Measurements from ENCODE around the gene SINHCAF. TPM values are rescaled to one million over a fixed set of nuclear protein-coding genes. Genes with fewer than 3 reads are reported as not detected.

SINHCAF gene
- total and polyA plus RNA-seq, 12 donors = 5.7 to 16.9 (median 10.1) TPM

GRCh38 chr12:31363416-31363809 lies 37.5 kb upstream of the SINHCAF start:
- intact Hi-C loops (cut with DNase I) = no loop called here
- no peaks in the 10 kb centered on the region for H3K36me3 ChIP-seq
- no peak for TF ChIP-seq CTCF (IDR thresholded peaks at IDR 0.05)
- H3K27me3 ChIP-seq = peaks cover 0 to 3% (median 0%) of the 10 kb centered on the region in 7 donors
- H3K9me3 ChIP-seq = no peaks in the 10 kb centered on the region
- no peak overlapping the region for H3K27ac ChIP-seq
- ATAC-seq (no peak), DNase-seq (no peak)
- 58 to 74% methylated on average over 6 of the region's 6 CpGs for WGBS, 2 donors
- H3K4me1 ChIP-seq = no peaks in the 10 kb centered on the region
- no peak overlapping the region for H3K4me3 ChIP-seq

GRCh38 chr12:31362759-31363415 lies 36.9 kb upstream of the SINHCAF start:
- H3K27ac ChIP-seq = no peak overlapping the region
- no peaks in the 10 kb centered on the region for H3K4me1 ChIP-seq
- DNase-seq (no peak), ATAC-seq (peak in 5 of 8 donors; percentile 35 to 63 (median 45))
- WGBS, 2 donors = 58 to 67% methylated on average over 6 of the region's 6 CpGs
- H3K27me3 ChIP-seq = peaks cover 0 to 3% (median 0%) of the 10 kb centered on the region in 7 donors
- H3K9me3 ChIP-seq = no peaks in the 10 kb centered on the region
- TF ChIP-seq CTCF (IDR thresholded peaks at IDR 0.05) = no peak
- intact Hi-C loops (cut with DNase I) = no loop called here
- no peak overlapping the region for H3K4me3 ChIP-seq
- no peaks in the 10 kb centered on the region for H3K36me3 ChIP-seq

DNA sequence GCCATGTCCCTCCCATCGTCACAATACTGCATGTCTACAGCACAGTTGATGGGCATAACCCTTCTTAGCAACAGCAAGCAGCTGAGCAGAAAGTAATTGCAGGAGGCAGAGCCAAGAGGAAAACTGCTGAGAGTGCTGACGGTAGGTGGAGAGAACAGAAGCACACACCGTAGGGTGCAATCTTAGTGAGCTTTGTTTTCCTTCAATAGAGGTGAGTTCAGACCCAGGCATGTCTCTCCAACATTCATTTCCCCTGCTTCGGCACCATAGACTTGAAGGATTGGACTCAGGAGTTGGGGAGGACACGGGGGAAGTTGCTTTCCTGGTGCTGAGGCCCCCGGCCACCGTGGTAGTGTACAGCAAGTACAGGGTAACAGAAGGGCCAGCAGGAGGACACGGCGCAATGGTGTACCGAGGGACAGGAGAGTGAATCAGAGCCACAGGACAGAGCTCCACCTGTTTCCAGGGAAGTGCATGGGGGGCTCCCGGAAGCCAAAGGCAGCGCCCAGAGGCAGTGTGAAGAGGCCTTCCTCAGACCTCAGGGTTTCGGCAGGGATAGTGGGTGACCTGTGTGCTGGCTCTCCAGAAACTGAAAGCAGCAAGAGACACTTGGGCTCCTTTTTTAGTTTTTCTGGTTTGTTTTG lies 36.3 kb upstream of the SINHCAF start:
- no peak for DNase-seq
- no peak overlapping the region for H3K4me3 ChIP-seq
- no peaks in the 10 kb centered on the region for H3K36me3 ChIP-seq
- no peaks in the 10 kb centered on the region for H3K4me1 ChIP-seq
- H3K27ac ChIP-seq = no peak overlapping the region
- 51 to 53% methylated on average over 13 of the region's 13 CpGs for WGBS, 2 donors
- ATAC-seq = peak in 1 of 8 donors; percentile 11
- intact Hi-C loops (cut with DNase I) = no loop called here
- H3K27me3 ChIP-seq = peaks cover 0 to 3% (median 0%) of the 10 kb centered on the region in 7 donors
- no peaks in the 10 kb centered on the region for H3K9me3 ChIP-seq
- TF ChIP-seq CTCF (IDR thresholded peaks at IDR 0.05) = no peak

DNA sequence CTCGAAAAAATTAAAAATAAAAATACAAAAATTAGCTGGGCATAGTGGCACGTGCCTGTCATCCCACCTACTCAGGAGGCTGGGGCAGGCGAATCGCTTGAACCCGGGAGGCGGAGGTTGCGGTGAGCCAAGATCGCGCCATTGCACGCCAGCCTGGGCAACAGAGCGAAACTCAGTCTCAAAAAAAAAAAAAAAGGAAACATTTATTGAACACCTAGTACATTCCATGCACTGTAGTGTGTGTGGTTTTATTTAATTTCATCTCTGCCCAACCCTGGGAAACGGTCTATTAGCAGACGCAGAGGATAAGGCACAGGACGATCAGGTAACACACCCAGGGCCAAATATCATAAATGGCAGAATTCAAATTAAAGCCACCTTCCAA lies 35.8 kb upstream of the SINHCAF start:
- Histone ChIP-seq H3K36me3 (no peaks in the 10 kb centered on the region), H3K4me3 (no peak overlapping the region), H3K27me3 (peaks cover 0 to 3% (median 0%) of the 10 kb centered on the region in 7 donors), H3K9me3 (no peaks in the 10 kb centered on the region), H3K4me1 (no peaks in the 10 kb centered on the region), H3K27ac (no peak overlapping the region)
- intact Hi-C loops (cut with DNase I) = no loop called here
- 96% methylated on average over 14 of the region's 14 CpGs for WGBS, 2 donors
- ATAC-seq = no peak
- no peak for DNase-seq
- no peak for TF ChIP-seq CTCF (IDR thresholded peaks at IDR 0.05)

Measured in heart right ventricle (tissue), 16 donors.